ENCODE measurements around the gene SPAG9.
A peak's percentile ranks its signal among the peaks of the same experiment; 100 is the strongest.

The SPAG9 gene

GRCh38 chr17:50935221-50935995 lies 185.3 kb downstream of the SPAG9 start:
- no peak for DNase-seq (ENCODE audit: low read depth)

- DNase-seq (ENCODE audit: low read depth) = no peak
These were observed 185.9 kb downstream of the SPAG9 start for GRCh38 chr17:50934672-50935220.

- DNase-seq (ENCODE audit: low read depth) = no peak
These were observed 186.5 kb downstream of the SPAG9 start for GRCh38 chr17:50934161-50934560.

GRCh38 chr17:50931144-50931908 lies 189.3 kb downstream of the SPAG9 start:
- DNase-seq (ENCODE audit: low read depth) = peak; percentile 16

- no peak for DNase-seq (ENCODE audit: low read depth)
These were observed 192.0 kb downstream of the SPAG9 start for GRCh38 chr17:50928646-50929045.

- DNase-seq (ENCODE audit: low read depth) = no peak
These were observed 193.4 kb downstream of the SPAG9 start for GRCh38 chr17:50927287-50927686.

GRCh38 chr17:50926523-50926922 lies 194.1 kb downstream of the SPAG9 start:
- no peak for DNase-seq (ENCODE audit: low read depth)

- DNase-seq (ENCODE audit: low read depth) = no peak
These were observed 195.3 kb downstream of the SPAG9 start for GRCh38 chr17:50925296-50925891.

- DNase-seq (ENCODE audit: low read depth) = no peak
These were observed 195.9 kb downstream of the SPAG9 start for GRCh38 chr17:50924800-50925199.

GRCh38 chr17:50924300-50924699 lies 196.4 kb downstream of the SPAG9 start:
- no peak for DNase-seq (ENCODE audit: low read depth)

GRCh38 chr17:50923611-50924010 lies 197.1 kb downstream of the SPAG9 start:
- DNase-seq (ENCODE audit: low read depth) = no peak

GRCh38 chr17:50922721-50923405 lies 197.8 kb downstream of the SPAG9 start:
- DNase-seq (ENCODE audit: low read depth) = no peak

- DNase-seq (ENCODE audit: low read depth) = no peak
These were observed 198.6 kb downstream of the SPAG9 start for GRCh38 chr17:50922107-50922506.

- DNase-seq (ENCODE audit: low read depth) = no peak
These were observed 199.6 kb downstream of the SPAG9 start for GRCh38 chr17:50920891-50921586.

GRCh38 chr17:50920041-50920410 lies 200.6 kb downstream of the SPAG9 start:
- no peak for DNase-seq (ENCODE audit: low read depth)

- peak; percentile 71 for DNase-seq (ENCODE audit: low read depth)
These were observed 201.2 kb downstream of the SPAG9 start for GRCh38 chr17:50919321-50920040.

GRCh38 chr17:50918933-50919296 lies 201.8 kb downstream of the SPAG9 start:
- no peak for DNase-seq (ENCODE audit: low read depth)

GRCh38 chr17:50918071-50918932 lies 202.4 kb downstream of the SPAG9 start:
- DNase-seq (ENCODE audit: low read depth) = no peak

- DNase-seq (ENCODE audit: low read depth) = no peak
These were observed 203.3 kb downstream of the SPAG9 start for GRCh38 chr17:50917418-50917743.
